Measurements from ENCODE around the gene DIAPH3.

DNA sequence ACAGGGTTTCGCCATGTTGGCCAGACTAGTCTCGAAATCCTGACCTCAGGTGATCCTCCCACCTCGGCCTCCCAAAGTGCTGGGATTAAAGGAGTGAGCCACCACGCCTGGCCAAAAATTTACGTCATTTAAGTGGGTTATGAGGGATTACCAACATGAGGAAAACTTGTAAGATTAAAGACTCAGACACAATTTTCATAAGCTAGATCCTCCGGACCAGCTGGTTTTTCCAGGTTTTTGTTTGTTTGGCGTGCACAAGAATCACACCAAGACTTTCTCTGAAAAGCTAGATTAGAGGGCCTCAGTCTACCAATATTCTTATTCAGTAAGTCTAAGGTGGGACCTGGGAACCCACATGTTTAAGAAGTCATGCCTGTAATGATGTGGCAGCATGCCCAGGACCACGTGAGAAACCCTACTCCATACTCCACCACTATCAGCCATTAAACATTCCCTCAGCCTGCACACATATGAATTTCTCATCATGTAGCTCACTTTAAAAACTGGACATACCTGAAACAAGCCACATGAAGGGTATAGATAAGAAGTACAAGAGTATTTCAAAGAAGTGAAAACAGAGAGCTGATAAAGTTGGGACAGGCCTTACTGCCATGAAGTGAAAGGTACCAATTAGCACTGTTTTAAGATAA lies 25.7 kb downstream of the DIAPH3 start:
- TF ChIP-seq, protein P1, sequence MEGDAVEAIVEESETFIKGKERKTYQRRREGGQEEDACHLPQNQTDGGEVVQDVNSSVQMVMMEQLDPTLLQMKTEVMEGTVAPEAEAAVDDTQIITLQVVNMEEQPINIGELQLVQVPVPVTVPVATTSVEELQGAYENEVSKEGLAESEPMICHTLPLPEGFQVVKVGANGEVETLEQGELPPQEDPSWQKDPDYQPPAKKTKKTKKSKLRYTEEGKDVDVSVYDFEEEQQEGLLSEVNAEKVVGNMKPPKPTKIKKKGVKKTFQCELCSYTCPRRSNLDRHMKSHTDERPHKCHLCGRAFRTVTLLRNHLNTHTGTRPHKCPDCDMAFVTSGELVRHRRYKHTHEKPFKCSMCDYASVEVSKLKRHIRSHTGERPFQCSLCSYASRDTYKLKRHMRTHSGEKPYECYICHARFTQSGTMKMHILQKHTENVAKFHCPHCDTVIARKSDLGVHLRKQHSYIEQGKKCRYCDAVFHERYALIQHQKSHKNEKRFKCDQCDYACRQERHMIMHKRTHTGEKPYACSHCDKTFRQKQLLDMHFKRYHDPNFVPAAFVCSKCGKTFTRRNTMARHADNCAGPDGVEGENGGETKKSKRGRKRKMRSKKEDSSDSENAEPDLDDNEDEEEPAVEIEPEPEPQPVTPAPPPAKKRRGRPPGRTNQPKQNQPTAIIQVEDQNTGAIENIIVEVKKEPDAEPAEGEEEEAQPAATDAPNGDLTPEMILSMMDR (conservative IDR thresholded peaks at IDR 0.05) = no peak
- no peak for TF ChIP-seq ZFX (IDR thresholded peaks at IDR 0.05)

Measured in C4-2B (cell line).